Coronary artery (tissue), 2 donors: ENCODE results near the gene AMOTL2.

Experiments
- DNase-seq: peaks from one replicate; pipeline ENCODE4 v3.0.0-alpha.2; 2017; ENCODE audit warnings: low spot score
- H3K27ac ChIP-seq, 2 donors: fragments of 200-600 bp; sonication (generic); one replicate each; pipeline ENCODE4 v1.5.1; 2016 to 2019
- H3K4me3 ChIP-seq: fragments of 200-600 bp; sonication (generic); 2 replicates; pipeline ENCODE4 v1.5.1; 2016; ENCODE audit warnings: mild to moderate bottlenecking, moderate library complexity
- TF ChIP-seq, protein P1 (sequence below): fragments of 200-600 bp; sonication (generic); IDR thresholded peaks from one replicate; pipeline ENCODE4 v1.5.1; 2019; ENCODE audit warnings: antibody characterized with exemption

AMOTL2 gene

DNA sequence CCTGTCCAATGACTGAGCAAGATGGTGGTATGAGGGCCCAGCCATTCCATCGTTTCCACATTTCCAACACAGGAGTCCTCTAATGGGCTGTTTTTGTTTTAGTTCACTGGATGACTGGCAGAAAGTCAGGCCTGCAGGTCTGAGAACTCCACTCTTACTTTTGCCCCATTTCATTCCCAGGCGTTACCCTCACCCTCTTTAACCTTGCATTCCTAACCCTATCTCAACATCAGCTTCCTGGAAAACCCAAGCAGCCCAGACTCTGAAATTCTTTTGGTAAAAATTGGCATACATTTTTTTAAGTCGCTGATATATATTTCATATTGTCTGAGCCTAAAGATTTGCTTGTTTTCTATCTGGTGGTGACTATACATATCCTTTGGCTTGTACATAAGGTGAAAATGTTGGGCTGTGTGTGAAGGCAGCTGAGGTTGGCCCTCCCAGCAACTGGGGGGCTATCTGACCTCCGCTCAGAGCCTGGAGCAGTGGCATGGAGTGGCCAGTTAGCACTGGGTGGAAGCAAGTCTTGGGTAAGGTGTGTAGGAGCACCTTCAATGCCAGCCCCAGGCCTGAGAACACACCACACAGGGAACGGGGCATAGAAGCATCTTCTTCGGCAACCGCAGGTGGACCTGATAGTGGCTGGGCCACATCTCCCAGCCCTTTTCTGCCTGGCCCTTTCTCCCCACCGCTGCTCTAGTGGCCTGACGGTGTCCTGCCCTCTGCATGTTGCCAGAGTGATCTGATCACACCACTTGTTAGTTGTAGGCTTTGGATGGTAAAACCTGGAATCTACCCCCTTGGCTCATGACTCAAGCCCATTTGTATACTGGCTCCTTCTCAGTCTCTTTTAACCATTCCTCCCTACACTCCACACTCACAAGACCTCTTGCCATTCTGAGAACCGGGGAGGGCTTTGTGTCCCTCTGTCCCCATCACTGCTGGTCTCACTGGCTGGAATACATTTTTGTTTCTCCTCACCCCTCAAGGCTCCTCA lies 50.0 kb downstream of the AMOTL2 start:
- no peak for DNase-seq

DNA sequence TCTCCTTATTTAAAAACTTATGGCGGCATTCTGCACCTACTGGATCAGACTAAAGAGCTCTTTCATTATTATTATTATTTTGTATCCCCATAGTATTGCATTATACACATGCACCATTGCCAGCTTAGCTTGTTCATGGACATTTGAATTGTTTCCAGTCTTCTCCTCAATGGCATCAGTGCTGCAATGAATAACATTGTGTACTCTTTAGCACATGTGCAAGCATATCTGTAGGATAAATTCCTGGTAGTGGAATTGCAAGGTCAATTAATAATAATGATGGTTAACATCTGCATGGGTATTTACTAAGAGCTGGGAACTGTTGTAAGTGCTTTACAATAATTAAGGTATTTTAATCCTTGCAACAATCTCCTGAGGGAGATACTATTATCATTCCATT lies 52.0 kb downstream of the AMOTL2 start:
- TF ChIP-seq, protein P1, sequence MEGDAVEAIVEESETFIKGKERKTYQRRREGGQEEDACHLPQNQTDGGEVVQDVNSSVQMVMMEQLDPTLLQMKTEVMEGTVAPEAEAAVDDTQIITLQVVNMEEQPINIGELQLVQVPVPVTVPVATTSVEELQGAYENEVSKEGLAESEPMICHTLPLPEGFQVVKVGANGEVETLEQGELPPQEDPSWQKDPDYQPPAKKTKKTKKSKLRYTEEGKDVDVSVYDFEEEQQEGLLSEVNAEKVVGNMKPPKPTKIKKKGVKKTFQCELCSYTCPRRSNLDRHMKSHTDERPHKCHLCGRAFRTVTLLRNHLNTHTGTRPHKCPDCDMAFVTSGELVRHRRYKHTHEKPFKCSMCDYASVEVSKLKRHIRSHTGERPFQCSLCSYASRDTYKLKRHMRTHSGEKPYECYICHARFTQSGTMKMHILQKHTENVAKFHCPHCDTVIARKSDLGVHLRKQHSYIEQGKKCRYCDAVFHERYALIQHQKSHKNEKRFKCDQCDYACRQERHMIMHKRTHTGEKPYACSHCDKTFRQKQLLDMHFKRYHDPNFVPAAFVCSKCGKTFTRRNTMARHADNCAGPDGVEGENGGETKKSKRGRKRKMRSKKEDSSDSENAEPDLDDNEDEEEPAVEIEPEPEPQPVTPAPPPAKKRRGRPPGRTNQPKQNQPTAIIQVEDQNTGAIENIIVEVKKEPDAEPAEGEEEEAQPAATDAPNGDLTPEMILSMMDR, result no peak
- Histone ChIP-seq H3K4me3 (no peak overlapping the region), H3K27ac (no peak overlapping the region)
- no peak for DNase-seq

More for the DNA sequence above, 50.0 kb downstream of the AMOTL2 start:
- Histone ChIP-seq H3K4me3 (no peak overlapping the region), H3K27ac (peak overlapping the region in 1 of 2 donors; percentile 96)
- TF ChIP-seq, protein P1, result no peak

DNA sequence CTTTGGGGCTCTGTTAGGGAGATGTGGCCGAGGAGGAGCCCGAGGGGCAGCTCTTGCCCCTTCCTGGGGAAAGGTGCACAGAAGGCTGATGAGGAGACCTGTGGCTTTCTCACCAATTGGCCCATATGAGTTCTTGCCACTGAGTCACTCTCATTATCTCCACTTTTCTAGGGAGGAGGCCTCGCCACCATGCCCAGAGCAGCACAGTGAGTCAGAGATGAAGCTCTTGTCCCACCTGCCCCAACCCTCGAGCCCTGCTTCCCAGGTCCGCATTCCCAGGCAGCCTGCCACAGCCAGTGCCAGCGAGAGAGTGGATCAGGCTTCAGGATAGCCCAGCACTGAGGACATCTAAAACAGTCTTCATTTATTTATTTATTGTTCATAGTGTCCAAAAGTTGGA lies 53.5 kb downstream of the AMOTL2 start:
- H3K27ac ChIP-seq, result no peak overlapping the region
- TF ChIP-seq, protein P1, result no peak
- no peak overlapping the region for H3K4me3 ChIP-seq
- DNase-seq, result no peak

DNA sequence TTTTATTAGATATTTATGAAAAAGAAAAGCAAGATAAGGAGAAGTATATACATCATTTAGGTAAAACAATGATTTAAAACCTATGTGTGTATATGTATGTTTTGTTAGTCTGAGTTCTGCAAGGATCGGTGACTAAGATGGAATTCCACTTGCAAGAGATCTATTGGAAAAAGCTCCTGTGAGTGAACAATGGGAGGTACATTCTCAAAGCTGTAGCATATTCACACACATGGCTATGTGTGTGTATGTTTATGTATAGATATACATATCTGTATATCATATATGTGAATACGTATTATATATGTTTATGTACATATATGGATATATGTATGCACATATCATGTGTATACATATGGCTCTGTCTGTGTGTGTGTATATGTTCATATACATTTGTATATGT lies 54.3 kb downstream of the AMOTL2 start:
- TF ChIP-seq, protein P1, result no peak
- Histone ChIP-seq H3K4me3 (no peak overlapping the region), H3K27ac (no peak overlapping the region)
- no peak for DNase-seq

DNA sequence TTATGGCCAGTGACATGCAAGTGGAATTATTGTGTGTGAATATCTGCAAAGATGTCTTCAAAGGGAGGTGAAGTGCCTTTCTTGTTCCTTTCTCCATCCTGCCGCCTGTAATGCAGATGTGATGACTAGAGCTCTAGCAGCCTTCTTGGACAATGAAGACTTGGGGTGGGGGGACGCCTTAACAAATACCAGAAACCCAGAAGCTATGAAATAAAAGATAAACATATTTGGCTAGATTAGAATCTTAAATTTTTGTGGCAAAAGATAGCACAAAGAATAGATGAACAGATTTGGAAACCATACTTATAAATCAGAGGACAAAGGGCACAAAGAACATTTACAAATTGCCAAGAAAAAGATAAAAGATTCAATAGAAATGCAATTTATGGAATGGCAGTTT lies 56.1 kb downstream of the AMOTL2 start:
- TF ChIP-seq, protein P1, result no peak
- Histone ChIP-seq H3K4me3 (no peak overlapping the region), H3K27ac (peak overlapping the region in 1 of 2 donors; percentile 64)
- DNase-seq, result no peak

DNA sequence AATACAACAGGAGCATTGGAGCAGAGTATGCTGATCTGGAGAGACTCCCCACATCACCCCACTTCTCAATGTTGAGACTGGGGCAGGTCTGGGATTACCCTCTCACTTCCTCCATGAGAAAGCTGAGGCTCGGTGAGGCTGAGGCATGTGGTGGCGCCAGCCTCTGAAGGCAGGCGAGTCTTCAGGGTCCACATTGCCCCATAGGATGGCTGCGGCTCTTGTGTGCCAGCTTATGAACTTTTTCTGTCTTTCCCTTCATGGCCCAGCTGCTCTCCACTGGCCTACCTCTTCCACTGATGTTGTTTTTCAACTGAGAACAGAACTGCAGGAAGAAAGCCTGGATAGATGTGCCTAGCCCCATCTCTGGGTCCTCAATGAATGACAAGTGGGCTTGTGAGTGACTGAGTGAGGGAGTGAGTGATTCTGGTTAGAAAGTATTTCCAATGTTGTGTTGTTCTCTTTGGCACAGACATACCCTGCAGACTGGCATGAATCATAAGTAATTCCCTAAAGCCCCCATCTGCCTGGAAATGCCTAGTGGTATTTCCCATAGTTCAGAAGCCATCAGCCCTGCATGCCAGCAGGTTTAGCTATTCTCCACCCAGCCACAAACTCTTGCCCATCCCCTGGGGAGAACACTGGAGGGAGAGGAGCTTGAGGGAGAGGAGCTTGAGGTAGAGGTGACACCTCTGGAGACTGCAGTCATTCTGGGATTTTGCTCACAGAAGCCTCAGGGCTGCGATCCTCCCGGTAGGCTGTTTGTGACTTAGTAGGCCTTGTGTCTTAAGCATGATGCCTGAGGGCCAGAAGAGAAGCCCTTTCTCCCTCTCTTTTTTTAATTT lies 56.9 kb downstream of the AMOTL2 start:
- TF ChIP-seq, protein P1, result no peak
- no peak overlapping the region for H3K4me3 ChIP-seq
- no peak for DNase-seq
- peak overlapping the region; percentile 46 to 64 for H3K27ac ChIP-seq
